Keratinocyte (primary cell): Measurements from ENCODE around the gene STIMATE.

ENCODE experiments used
- CTCF ChIP-seq, 3 experiments: IDR thresholded peaks in 1 of 3; conservative IDR thresholded peaks in 1 of 3; optimal IDR thresholded peaks in 1 of 3; 2 replicates in 2 of 3; 3 replicates in 1 of 3; pipeline versions ENCODE3 to v1.5.1; 2011; ENCODE audit warnings: low read length in 3 of 3, mild to moderate bottlenecking in 3 of 3, moderate library complexity in 2 of 3, control low read depth in 1 of 3, inconsistent platforms in 1 of 3; ENCODE audit not compliant: insufficient read depth in 2 of 3; ENCODE audit errors: extremely low read depth in 1 of 3
- EZH2 ChIP-seq: IDR thresholded peaks from one replicate; pipeline ENCODE4 v1.6.1; 2012; ENCODE audit warnings: inconsistent platforms, mild to moderate bottlenecking, low read length, moderate library complexity

GRCh38 chr3:52926554-52926953, 29.2 kb upstream of the STIMATE start:
- TF ChIP-seq CTCF (optimal IDR thresholded peaks at IDR 0.05 in 1 of 3, IDR thresholded peaks at IDR 0.05 in 1 of 3, conservative IDR thresholded peaks at IDR 0.05 in 1 of 3; ENCODE audit: extremely low read depth in 1 of 3, insufficient read depth in 2 of 3, low read length in 3 of 3) (no peak), EZH2 (no peak)
